GM19099 (cell line): ENCODE data around the gene SPDEF.

ENCODE experiments used
- POLR2A ChIP-seq: IDR thresholded peaks from 3 replicates; pipeline ENCODE4 v1.6.1; 2011; ENCODE audit warnings: low read depth; ENCODE audit not compliant: insufficient read length; ENCODE audit errors: extremely low read depth

SPDEF gene

GRCh38 chr6:34572585-34572984 lies 16.5 kb upstream of the SPDEF start:
- no peak for TF ChIP-seq POLR2A

DNA sequence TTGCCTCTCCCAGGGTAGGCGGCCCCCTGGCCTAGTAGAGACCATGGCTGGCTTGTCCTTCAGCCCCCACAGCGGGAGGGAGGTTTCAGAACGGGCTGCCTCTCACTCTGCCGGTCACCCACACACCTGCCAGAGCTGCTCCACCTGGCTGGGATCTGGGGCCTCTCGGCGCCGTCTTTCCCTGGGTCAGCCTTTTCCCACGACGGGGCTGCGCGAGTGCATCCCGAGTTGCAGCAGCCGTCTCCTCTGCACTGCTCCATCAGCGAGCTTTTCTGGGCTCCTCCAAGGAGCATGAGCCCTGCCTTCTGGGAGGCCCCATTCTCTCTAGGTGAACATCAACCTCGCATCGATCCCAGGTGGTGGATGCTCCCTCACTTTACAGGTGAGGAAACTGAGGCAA lies 15.9 kb upstream of the SPDEF start:
- no peak for TF ChIP-seq POLR2A

- TF ChIP-seq POLR2A: no peak
Measured at GRCh38 chr6:34571388-34571787, 15.3 kb upstream of the SPDEF start.

- TF ChIP-seq POLR2A: no peak
Measured at GRCh38 chr6:34570066-34570833, 14.1 kb upstream of the SPDEF start.

DNA sequence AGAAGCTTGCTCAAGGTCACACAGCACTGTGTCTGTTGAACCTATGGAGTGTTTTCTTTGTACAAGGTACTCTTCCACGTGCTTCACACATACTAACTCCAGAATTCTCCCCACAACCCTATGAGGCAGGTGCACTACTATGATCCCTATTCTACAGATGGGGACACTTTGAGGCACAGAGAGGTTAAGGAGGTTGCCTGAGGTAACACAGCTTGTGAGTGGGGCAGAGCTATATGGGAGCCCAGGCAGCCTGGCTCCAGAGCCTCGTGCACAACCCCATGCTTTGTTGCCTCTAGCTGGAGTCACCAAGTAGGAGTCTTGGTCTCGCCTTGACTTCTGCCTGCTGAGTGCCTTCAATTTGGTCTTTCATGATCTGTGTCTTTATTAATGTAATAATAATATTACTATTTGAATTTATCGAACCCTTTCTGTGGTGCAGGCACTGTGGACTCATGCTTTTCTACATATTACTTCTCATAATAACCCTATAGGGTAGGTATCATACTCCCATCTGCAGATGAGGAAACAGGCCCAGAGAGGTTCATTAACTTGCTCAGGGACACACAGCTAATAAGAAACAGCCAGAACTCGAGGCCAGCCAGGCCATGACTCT lies 13.3 kb upstream of the SPDEF start:
- no peak for TF ChIP-seq POLR2A

DNA sequence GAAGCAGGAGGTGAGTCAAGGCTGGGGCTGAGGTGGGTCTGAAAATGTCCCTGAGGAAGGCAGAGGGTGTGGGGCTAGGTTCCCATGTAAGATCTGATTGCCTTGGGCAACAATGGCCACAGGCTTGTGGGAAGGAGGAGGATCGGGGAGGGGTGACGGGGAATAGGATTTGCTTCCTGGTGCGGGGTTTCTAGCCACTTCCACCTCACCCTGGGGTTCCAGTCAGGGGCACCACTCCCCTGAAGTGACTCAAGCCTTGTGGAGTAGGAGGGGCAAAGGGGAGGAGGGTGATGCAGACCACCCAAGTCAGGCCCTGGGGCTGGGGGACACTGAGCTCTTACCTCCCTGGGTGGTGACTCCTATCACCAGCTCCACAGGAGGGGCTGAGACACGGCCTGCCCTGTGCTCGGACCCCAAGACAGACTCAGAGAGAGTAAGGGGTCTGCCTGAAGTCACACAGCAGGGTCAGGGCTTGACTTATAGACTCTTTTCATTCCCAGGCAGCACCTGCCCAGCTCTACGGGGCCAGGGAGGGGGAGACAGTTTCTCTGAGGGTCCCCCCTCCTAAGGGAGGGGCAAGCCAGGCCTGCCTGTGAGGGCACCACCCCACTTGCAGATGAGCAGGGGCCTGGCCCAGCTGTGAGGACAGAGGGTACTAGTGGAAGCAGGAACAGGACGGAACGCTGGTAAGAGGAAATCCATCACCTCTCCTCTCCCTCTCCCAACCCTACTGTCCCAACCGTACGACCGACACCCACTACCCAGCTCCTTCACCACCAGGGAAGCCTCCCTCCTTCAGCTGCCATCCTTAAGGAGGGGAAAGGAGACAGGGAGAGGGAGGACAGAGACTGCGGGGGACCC lies 12.4 kb upstream of the SPDEF start:
- TF ChIP-seq POLR2A: no peak

DNA sequence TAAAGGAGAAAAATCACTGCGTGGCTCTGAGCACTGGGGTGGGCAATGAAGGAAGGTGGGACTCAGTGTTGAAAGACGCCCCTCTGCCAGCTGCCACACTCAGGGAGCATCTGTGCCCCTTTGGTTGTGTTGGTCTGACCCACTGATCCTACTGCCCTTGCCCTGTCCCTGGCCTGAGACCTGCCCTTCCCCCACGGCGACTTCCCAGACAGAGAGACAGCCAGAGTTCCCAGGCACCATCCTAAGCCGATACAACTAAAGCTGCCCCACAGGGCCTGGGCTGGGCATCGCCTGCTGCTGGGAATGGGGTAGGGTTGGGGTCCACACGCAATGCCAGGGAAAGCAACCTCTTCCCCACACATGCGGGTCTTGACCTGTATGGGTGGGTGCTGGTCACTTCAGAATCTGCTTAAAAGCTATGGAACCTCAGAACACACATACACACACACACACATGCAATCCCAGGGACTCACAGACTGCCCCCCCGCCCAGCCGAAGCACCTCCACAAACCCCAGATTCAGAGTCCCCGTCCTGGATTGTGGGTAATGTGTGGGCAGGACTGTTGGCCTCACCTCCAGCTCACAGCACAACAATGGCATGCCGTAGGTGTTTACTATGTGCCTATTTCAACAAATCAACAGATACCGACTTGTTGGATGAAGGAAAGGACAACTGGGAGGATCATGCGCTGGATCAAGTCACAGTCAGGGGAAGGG lies 10.9 kb upstream of the SPDEF start:
- no peak for TF ChIP-seq POLR2A

DNA sequence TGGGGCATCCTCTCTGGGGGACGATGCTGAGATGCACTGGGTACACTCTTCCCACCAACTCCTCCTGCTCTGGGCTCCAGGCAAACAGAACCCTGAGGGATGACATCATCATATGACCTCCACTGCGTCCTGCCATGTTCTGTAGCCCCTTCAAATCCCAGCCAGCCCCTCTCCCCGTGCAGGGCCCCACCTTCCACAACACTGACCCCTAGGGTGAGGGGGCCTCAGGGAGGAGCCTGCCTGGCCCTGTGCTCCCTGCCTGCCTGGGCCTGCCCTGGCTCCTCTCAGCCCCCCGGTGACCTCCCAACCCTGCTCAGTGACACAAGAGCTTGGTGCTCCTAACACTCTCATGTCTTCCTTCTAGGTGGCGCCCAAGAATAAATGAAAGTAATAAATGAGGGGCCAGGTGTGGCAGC lies 9.6 kb upstream of the SPDEF start:
- no peak for TF ChIP-seq POLR2A

GRCh38 chr6:34564181-34564580 lies 8.1 kb upstream of the SPDEF start:
- no peak for TF ChIP-seq POLR2A

DNA sequence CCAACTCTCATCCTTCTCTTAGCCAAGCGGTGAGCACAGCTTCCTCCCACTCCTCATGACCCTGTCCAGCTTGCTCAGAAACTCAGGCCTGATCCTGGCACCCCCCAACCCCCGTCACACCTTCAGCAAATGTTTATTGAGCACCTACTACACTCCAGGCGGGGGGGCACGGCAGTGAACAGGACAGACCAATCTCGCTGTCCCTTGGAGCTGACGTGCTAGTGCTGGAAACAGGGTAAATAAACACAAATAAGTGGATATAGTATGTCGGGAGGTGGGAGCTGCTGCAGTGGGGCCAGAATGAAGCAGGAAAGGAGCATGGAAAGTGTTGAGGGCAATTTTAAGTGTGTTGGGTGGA lies 7.4 kb upstream of the SPDEF start:
- TF ChIP-seq POLR2A: no peak

GRCh38 chr6:34562861-34563512 lies 6.9 kb upstream of the SPDEF start:
- no peak for TF ChIP-seq POLR2A

GRCh38 chr6:34562350-34562749 lies 6.2 kb upstream of the SPDEF start:
- no peak for TF ChIP-seq POLR2A

DNA sequence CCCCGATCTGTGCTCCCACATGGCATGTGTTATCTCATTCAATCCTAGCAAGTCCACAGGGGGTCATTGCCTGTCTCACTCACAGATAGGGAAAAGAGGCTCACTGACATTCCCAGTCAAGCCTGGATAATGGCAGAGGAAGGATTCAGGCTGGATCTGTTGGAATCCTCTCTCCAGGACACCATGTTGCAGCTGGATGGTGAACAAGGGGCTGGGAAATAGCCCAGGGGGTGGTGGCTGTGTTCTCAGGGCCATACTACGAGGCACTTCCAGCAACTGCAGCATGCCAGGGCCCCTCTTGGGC lies 5.0 kb upstream of the SPDEF start:
- TF ChIP-seq POLR2A: no peak

DNA sequence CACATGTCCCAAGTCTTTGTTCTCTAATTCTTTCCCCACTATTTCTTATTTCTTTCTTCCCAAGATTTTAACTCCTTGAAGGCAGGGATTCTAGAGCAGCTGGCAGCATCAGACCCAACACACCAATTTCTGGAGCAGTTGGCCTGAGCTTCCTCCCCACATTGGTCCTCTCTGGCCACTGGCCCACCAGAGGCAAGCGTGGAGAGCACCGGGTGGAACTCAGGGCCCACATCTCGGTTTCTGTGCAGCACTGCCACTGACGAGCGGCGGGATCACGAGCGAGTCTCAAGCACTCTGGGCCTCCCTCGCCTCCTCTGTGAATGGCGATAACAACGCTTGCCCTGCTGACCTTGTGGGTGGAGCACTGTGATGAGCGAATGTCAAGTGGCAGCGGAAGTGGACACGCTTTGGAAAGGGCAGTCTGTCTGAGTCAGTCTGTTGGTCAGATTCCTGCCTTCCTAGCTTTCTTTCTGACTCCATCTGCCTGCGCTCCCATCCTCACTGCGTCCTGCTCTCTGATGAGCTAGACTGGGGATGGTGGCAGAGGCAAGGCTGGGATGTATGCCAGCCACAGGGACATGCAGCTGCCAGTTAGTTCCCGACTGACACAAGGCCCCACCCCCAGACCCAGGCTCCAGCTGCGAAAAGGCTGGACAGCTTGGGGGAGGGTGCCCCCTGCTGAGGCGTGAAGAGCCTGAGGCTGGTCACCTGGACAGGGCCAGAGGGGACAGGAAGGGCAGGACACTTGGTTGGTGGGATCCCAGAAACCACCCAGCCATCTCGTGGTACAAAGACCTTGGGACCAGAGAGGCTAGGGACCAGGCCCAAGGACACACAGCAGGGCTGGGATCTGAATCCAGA lies 4.5 kb upstream of the SPDEF start:
- TF ChIP-seq POLR2A: no peak
